GM12873 (cell line): ENCODE data around the gene VWA5B2.

Experiments used
- TF ChIP-seq, protein P1 (sequence below): IDR thresholded peaks from 2 replicates; pipeline ENCODE4 v1.5.1; 2012; ENCODE audit warnings: low read depth, mild to moderate bottlenecking, moderate library complexity, low read length, control low read depth; ENCODE audit not compliant: insufficient read depth; ENCODE audit errors: missing control alignments

The VWA5B2 gene

GRCh38 chr3:184237807-184238206 lies 8.4 kb downstream of the VWA5B2 start:
- TF ChIP-seq, protein P1, sequence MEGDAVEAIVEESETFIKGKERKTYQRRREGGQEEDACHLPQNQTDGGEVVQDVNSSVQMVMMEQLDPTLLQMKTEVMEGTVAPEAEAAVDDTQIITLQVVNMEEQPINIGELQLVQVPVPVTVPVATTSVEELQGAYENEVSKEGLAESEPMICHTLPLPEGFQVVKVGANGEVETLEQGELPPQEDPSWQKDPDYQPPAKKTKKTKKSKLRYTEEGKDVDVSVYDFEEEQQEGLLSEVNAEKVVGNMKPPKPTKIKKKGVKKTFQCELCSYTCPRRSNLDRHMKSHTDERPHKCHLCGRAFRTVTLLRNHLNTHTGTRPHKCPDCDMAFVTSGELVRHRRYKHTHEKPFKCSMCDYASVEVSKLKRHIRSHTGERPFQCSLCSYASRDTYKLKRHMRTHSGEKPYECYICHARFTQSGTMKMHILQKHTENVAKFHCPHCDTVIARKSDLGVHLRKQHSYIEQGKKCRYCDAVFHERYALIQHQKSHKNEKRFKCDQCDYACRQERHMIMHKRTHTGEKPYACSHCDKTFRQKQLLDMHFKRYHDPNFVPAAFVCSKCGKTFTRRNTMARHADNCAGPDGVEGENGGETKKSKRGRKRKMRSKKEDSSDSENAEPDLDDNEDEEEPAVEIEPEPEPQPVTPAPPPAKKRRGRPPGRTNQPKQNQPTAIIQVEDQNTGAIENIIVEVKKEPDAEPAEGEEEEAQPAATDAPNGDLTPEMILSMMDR = no peak

DNA sequence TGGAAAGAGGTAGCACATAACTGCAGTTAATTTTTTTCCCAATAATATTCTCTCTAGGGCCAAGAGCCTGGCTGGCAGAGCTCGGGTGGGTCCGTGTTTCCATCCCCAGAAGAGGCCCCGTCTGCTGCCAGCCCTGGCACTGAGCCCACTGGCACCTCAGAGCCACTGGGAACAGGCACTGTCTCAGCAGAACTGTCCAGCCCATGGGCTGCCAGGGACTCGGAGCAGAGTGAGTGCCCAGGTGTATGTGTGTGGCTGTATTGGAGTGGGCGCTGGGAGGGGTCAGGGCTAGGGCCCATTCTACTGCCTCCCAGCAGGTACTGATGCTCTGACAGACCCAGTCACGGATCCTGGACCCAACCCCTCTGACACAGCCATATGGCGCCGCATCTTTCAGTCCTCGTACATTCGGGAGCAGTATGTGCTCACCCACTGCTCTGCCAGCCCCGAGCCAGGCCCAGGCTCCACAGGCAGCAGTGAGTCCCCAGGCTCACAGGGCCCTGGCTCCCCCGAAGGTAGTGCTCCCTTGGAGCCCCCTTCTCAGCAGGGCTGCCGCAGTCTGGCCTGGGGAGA lies 8.9 kb downstream of the VWA5B2 start:
- TF ChIP-seq, protein P1 = no peak

DNA sequence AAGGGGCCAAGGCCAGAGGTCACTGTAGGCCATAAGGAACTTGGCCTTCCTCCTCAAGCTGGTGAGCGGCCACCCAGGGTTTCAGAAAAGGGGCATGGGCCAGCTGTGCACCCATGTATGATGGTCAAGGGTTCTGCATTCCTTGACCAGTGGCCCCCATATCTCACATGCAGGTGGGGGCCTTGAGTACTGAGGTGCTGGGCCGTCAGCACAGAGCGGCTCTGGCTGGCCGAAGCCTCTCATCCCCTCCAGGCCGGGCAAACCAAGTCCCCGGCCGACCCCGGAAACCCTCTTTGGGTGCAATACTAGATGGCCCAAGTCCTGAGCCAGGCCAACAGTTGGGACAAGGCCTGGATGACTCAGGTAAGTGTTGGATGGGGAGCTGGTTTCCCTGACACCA lies 9.8 kb downstream of the VWA5B2 start:
- TF ChIP-seq, protein P1 = no peak

DNA sequence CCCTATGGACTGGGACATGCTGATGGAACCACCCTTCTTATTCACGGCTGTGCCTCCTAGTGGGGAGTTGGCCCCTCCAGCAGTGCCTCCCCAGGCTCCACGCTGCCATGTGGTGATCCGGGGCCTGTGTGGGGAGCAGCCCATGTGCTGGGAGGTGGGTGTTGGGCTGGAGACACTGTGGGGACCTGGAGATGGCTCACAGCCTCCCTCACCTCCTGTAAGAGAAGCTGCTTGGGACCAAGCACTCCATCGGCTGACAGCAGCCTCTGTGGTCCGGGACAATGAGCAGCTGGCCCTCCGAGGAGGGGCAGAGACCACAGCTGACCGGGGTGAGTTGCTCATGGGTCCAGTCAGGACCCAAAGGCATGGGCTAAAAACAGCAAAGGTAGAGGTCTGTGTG lies 10.3 kb downstream of the VWA5B2 start:
- TF ChIP-seq, protein P1 = no peak

DNA sequence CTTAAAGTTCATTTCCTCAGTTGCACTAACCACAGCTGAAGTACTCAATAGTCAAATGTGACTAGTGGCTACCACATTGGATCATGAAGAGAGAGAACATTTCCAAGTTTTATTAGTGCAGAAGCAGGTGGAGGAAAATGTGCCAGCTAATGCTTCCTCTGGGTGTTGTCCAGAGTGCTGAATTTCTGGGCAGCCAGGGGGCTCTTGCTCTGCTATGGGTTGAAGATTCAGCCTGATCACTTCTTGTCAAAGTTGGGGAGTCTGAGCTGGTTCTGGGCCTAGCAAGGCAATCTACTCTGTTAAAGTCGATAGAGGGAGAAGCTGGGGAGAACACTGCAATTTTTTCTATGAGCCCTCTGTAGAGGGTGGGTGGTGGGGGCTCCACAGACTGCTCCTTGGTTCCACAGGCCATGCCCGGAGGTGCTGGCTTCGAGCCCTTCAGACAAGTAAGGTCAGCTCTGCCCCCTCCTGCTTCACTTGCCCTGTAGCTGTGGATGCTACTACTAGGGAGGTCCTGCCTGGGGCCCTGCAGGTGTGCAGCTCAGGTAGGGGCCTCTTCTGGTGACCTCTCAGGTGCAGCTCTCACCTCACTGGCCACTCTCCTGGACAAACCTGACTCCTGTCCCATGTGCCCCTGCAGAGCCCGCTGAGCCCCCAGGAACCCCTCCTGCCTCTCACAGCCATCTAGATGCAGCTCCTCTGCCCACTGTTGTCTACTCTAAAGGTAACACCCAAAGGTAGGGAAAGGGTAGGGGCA lies 11.2 kb downstream of the VWA5B2 start:
- TF ChIP-seq, protein P1 = no peak

DNA sequence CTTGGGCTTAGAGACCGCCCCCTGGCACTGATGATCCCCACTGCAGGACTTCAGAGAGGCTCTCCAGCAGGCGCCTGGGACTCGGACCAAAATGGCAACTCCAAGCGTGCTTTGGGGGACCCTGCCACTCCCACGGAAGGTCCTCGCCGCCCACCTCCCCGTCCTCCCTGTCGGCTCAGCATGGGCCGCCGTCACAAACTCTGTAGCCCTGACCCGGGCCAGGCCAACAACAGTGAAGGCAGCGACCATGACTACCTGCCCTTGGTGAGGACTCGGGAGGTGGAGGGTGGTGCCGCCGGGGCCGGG lies 11.7 kb downstream of the VWA5B2 start:
- TF ChIP-seq, protein P1 = no peak

GRCh38 chr3:184241447-184242296 lies 12.3 kb downstream of the VWA5B2 start:
- TF ChIP-seq, protein P1 = peak; percentile 54
